LNCaP clone FGC (cell line): Measurements from ENCODE around the gene TNXB.

ENCODE experiments used
- DNase-seq: peaks from one replicate; pipeline ENCODE4 v3.0.0-alpha.2; 2011; ENCODE audit warnings: low read depth
- H3K4me3 ChIP-seq: 2 replicates; pipeline ENCODE4 v1.5.1; 2011; ENCODE audit warnings: mild to moderate bottlenecking, low read depth, low read length, control low read depth
- CTCF ChIP-seq: IDR thresholded peaks from 2 replicates; pipeline ENCODE4 v1.5.1; 2012; ENCODE audit warnings: mild to moderate bottlenecking; ENCODE audit not compliant: control insufficient read depth, insufficient read depth; ENCODE audit errors: extremely low read depth

Gene TNXB

GRCh38 chr6:32133786-32134185 lies 24.6 kb upstream of the TNXB start:
- no peak overlapping the region for H3K4me3 ChIP-seq
- no peak for DNase-seq
- no peak for TF ChIP-seq CTCF

GRCh38 chr6:32132110-32132509 lies 23.0 kb upstream of the TNXB start:
- no peak overlapping the region for H3K4me3 ChIP-seq
- TF ChIP-seq CTCF = no peak
- DNase-seq = peak; percentile 40

- DNase-seq = no peak
- no peak for TF ChIP-seq CTCF
- H3K4me3 ChIP-seq = no peak overlapping the region
Observed at GRCh38 chr6:32131439-32131948, 22.4 kb upstream of the TNXB start.

- DNase-seq = peak; percentile 38
- no peak for TF ChIP-seq CTCF
- H3K4me3 ChIP-seq = peak overlapping the region; percentile 99
Observed at GRCh38 chr6:32129297-32130088, 20.4 kb upstream of the TNXB start.

GRCh38 chr6:32128751-32129296 lies 19.7 kb upstream of the TNXB start:
- DNase-seq = no peak

More at GRCh38 chr6:32128751-32129296, 19.7 kb upstream of the TNXB start:
- peak overlapping the region; percentile 99 for H3K4me3 ChIP-seq
- no peak for TF ChIP-seq CTCF
